Stomach (tissue), 4 donors: ENCODE data around the gene TMEM164.

Experiments
- EP300 ChIP-seq: sonication (generic); formaldehyde crosslinking; IDR thresholded peaks from one replicate; pipeline ENCODE4 v1.6.1; 2017; ENCODE audit warnings: antibody characterized with exemption
- POLR2AphosphoS5 ChIP-seq, 3 donors: sonication (generic); formaldehyde crosslinking; IDR thresholded peaks; one replicate each; pipeline ENCODE4 v1.6.1; 2016; ENCODE audit warnings: antibody characterized with exemption in 3 of 3
- TF ChIP-seq, protein P1 (sequence below), 7 experiments: fragments of 450-650 bp in 4 of 7; fragments of 200-600 bp in 3 of 7; sonication (generic) in 3 of 7; IDR thresholded peaks; one replicate each; pipeline ENCODE4 v1.5.1; 2016 to 2019; ENCODE audit warnings: antibody characterized with exemption in 7 of 7, control low read depth in 2 of 7, mild to moderate bottlenecking in 1 of 7

DNA sequence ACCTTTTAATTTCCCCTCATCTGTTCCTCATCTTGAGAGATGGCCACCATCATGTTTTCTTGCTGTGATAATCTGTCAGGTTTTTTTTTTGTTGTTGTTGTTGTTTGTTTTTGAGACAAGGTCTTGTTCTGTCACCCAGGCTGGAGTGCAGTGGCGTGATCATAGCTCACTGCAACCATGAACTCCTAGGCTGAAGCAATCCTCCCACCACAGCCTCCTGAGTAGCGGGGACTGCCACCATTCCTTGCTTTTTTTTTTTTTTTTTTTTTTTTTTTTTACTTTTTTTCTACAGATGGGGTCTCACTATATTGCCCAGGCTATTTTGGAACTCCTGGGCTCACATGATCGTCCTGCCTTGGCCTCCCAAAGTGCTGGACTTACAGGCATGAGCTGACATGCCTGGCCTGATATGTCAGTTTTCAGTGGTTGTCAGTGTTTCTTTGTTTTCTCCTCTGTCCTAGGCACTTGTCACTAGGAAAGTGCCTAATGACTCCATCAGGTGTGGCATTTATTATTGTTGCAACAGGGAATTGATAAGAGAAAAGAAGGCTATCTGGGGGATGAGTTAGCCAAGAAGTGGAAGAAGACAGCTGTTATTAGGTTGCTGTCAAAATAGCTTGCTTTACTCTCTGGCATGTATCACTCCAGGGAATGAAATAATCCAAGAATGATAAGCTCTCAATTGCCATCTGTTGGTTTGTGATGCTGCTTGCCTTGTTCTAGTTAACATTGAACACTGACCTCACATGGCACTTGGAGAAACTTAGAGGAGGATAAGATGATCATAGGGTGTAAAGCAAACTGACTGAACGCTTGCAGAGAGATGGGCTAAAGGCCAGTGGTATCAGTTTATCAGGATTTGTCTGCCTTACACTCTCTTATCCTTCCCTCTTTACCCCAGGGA is 41.7 kb downstream of the TMEM164 start:
- TF ChIP-seq, protein P1, sequence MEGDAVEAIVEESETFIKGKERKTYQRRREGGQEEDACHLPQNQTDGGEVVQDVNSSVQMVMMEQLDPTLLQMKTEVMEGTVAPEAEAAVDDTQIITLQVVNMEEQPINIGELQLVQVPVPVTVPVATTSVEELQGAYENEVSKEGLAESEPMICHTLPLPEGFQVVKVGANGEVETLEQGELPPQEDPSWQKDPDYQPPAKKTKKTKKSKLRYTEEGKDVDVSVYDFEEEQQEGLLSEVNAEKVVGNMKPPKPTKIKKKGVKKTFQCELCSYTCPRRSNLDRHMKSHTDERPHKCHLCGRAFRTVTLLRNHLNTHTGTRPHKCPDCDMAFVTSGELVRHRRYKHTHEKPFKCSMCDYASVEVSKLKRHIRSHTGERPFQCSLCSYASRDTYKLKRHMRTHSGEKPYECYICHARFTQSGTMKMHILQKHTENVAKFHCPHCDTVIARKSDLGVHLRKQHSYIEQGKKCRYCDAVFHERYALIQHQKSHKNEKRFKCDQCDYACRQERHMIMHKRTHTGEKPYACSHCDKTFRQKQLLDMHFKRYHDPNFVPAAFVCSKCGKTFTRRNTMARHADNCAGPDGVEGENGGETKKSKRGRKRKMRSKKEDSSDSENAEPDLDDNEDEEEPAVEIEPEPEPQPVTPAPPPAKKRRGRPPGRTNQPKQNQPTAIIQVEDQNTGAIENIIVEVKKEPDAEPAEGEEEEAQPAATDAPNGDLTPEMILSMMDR (IDR thresholded peaks at IDR 0.05), result no peak
- TF ChIP-seq EP300, result no peak
- TF ChIP-seq POLR2AphosphoS5 (IDR thresholded peaks at IDR 0.05), result no peak
